Loucy (cell line): Measurements from ENCODE around the gene RALGPS2.

Source experiments
- CTCF ChIP-seq: fragments of 200-600 bp; sonication (generic); conservative IDR thresholded peaks from 2 replicates; pipeline ENCODE4 v1.5.1; 2014; ENCODE audit warnings: mild to moderate bottlenecking, antibody characterized with exemption, low read length
- EZH2phosphoT487 ChIP-seq: fragments of 200-600 bp; IDR thresholded peaks from 2 replicates; pipeline ENCODE4 v1.6.1; 2018; ENCODE audit warnings: antibody characterized with exemption, mild to moderate bottlenecking, moderate library complexity, borderline replicate concordance

- TF ChIP-seq CTCF (no peak), EZH2phosphoT487 (no peak)
These were observed 45.8 kb upstream of the RALGPS2 start for GRCh38 chr1:178679237-178679636.
